DND-41 (cell line): Measurements from ENCODE around the gene LRRC37A3.
"Not testable (repeated sequence)": the region's sequence is repeated elsewhere in the genome, so short reads cannot be mapped to it uniquely, and the experiment has no call there.

Experiments used
- EZH2 ChIP-seq: IDR thresholded peaks from 3 replicates; pipeline ENCODE4 v1.6.1; 2012; ENCODE audit warnings: borderline replicate concordance, low read depth, mild to moderate bottlenecking, moderate library complexity, low read length, inconsistent platforms; ENCODE audit not compliant: severe bottlenecking
- TF ChIP-seq, protein P1 (sequence below): IDR thresholded peaks from 2 replicates; pipeline ENCODE4 v1.5.1; 2012; ENCODE audit warnings: borderline replicate concordance, low read length, moderate library complexity, mild to moderate bottlenecking; ENCODE audit not compliant: poor library complexity, severe bottlenecking; ENCODE audit errors: extremely low read depth

DNA sequence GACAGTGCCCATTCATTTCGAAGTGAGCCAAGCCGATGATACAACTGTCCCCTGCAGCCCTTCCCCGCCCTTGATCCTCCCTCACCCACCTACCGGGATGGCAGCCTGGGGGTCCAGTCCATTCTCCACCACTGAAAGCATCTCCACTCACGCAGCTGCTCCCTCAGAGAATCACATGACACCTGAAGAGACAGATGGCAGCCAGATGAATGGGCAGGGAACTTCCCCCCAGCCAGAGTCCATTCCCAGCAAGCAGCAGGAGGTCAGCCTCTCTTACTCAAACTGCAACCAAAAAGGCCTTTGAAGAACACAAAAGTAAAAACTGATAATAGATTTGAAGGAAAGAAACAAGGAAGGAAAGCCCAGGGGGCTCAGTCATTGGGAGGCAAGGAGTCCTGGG, 90.2 kb downstream of the LRRC37A3 start:
- TF ChIP-seq, protein P1, sequence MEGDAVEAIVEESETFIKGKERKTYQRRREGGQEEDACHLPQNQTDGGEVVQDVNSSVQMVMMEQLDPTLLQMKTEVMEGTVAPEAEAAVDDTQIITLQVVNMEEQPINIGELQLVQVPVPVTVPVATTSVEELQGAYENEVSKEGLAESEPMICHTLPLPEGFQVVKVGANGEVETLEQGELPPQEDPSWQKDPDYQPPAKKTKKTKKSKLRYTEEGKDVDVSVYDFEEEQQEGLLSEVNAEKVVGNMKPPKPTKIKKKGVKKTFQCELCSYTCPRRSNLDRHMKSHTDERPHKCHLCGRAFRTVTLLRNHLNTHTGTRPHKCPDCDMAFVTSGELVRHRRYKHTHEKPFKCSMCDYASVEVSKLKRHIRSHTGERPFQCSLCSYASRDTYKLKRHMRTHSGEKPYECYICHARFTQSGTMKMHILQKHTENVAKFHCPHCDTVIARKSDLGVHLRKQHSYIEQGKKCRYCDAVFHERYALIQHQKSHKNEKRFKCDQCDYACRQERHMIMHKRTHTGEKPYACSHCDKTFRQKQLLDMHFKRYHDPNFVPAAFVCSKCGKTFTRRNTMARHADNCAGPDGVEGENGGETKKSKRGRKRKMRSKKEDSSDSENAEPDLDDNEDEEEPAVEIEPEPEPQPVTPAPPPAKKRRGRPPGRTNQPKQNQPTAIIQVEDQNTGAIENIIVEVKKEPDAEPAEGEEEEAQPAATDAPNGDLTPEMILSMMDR: not testable (repeated sequence)
- TF ChIP-seq EZH2: not testable (repeated sequence)
